ENCODE data around the gene SAMD14. TPM values are rescaled to one million over a fixed set of nuclear protein-coding genes. Genes with fewer than 3 reads are reported as not detected.

Gene SAMD14
- total and polyA plus RNA-seq, 10 of the 15 experiments (the other 5 are each of a cell fraction or from before 2014, with no cell fraction given) = 0.06 to 1.7 (median 0.25) TPM; not detected in 3

- no peak for TF ChIP-seq NFXL1 (IDR thresholded peaks at IDR 0.05; ENCODE audit: borderline replicate concordance)
- TF ChIP-seq JUND (IDR thresholded peaks at IDR 0.05; ENCODE audit: low read depth, low read length) = no peak
- no peak for TF ChIP-seq KDM1A (IDR thresholded peaks at IDR 0.05; ENCODE audit: borderline replicate concordance)
- no peak for TF ChIP-seq NFYA (IDR thresholded peaks at IDR 0.05; ENCODE audit: borderline replicate concordance, low read depth, low read length)
Measured at GRCh38 chr17:50064253-50065001, 65.5 kb downstream of the SAMD14 start (continued).

- peaks cover 5% of the 10 kb centered on the region; the same call in 1 of the 2 replicates for H3K4me1 ChIP-seq (ENCODE audit: control insufficient read depth, insufficient read depth, low read length)
- DNase-seq (ENCODE audit: low read depth, low spot score) = no peak
- H2AFZ ChIP-seq (ENCODE audit: control insufficient read depth, low read depth, low read length) = no peak overlapping the region
- H4K20me1 ChIP-seq (ENCODE audit: control insufficient read depth, insufficient read depth) = no peaks in the 10 kb centered on the region; the same call in 1 of the 2 replicates
- CTCF ChIA-PET = interaction anchor here (0.8 to 1.1 kb wide), 2 partner anchors 14 to 24 kb away, joined by 3 to 4 read pairs; no protein-coding TSS in a partner anchor
- POLR2A ChIA-PET = no interaction called here
- no peak overlapping the region for H3K9ac ChIP-seq (ENCODE audit: control insufficient read depth, insufficient read depth, low read length)
- intact Hi-C loops (cut with micrococcal nuclease; ENCODE audit: unreplicated experiment) (no loop called here), in situ Hi-C loops (cut with MboI) (no loop called here)
- no peak for ATAC-seq
- FAIRE-seq = no peak
- H3K36me3 ChIP-seq (ENCODE audit: control insufficient read depth in 2 of 2, insufficient read depth in 2 of 2, low read length in 1 of 2) = no peaks in the 10 kb centered on the region; a peak in 1 of 4 replicates
- H3K27me3 ChIP-seq (replicated peaks in 1 of 2; ENCODE audit: control insufficient read depth in 2 of 2, insufficient read depth in 2 of 2, low read length in 1 of 2) = no peaks in the 10 kb centered on the region
- no TSS peak for BruUV-seq (replicated peaks)
- no peaks in the 10 kb centered on the region for H3K9me3 ChIP-seq (replicated peaks; ENCODE audit: control insufficient read depth, insufficient read depth, low read length)
- no peak for TF ChIP-seq CBX5 (IDR thresholded peaks at IDR 0.05; ENCODE audit: low read depth)
- RAD21 ChIA-PET (ENCODE audit: unreplicated experiment) = no interaction called here
- H3K79me2 ChIP-seq (ENCODE audit: control insufficient read depth, insufficient read depth, low read length) = no peaks in the 10 kb centered on the region
- SMC1A ChIA-PET (ENCODE audit: uncharacterized antibody, unreplicated experiment) = no interaction called here
- 84% methylated on average over 8 of the region's 8 CpGs for WGBS (ENCODE audit: insufficient coverage, insufficient replicate concordance, low lambda C conversion rate, missing lambda C conversion rate)
- no peak overlapping the region for H3K27ac ChIP-seq (ENCODE audit: control insufficient read depth, insufficient read depth)
- no peak overlapping the region for H3K4me3 ChIP-seq
- no peak overlapping the region for H3K4me2 ChIP-seq (ENCODE audit: control insufficient read depth, insufficient read depth)
Measured at GRCh38 chr17:50063561-50064252, 66.3 kb downstream of the SAMD14 start.

All from GM12878 (cell line).